NCI-H2029 treated with DMSO at 0.1 percent for 48 hours (cell line): ENCODE data around the gene STX3.
A peak's percentile ranks its signal among the peaks of the same experiment; 100 is the strongest.

ENCODE experiments used
- DNase-seq: peaks from one replicate; lab custom pipeline; 2025; lab: John Stamatoyannopoulos, UW

STX3 gene

GRCh38 chr11:59754859-59755700 lies at the start of gene STX3:
TSS of gene STX3 (plus strand) at chr11:59755376. CDS start at chr11:59755606, 230 bp downstream.
- DNase-seq: peak; percentile 27

- DNase-seq: no peak
Observed at GRCh38 chr11:59706518-59707285, 48.5 kb upstream of the STX3 start.

GRCh38 chr11:59707371-59707770 lies 47.8 kb upstream of the STX3 start:
- DNase-seq: no peak

GRCh38 chr11:59708537-59708936 lies 46.6 kb upstream of the STX3 start:
- DNase-seq: no peak

GRCh38 chr11:59710136-59710847 lies 44.9 kb upstream of the STX3 start:
- no peak for DNase-seq

- no peak for DNase-seq
Observed at GRCh38 chr11:59713745-59714144, 41.4 kb upstream of the STX3 start, which contains the start of gene OR10V1. TSS of gene OR10V1 (minus strand) at chr11:59713845. CDS start at chr11:59713845, 0 bp downstream.

- no peak for DNase-seq
Observed at GRCh38 chr11:59716051-59716450, 39.1 kb upstream of the STX3 start.

- no peak for DNase-seq
Observed at GRCh38 chr11:59719556-59719955, 35.6 kb upstream of the STX3 start.

GRCh38 chr11:59724066-59724465 lies 31.1 kb upstream of the STX3 start:
- DNase-seq: no peak

GRCh38 chr11:59727426-59727825 lies 27.8 kb upstream of the STX3 start:
- DNase-seq: no peak

- DNase-seq: no peak
Observed at GRCh38 chr11:59728154-59728553, 27.0 kb upstream of the STX3 start.

GRCh38 chr11:59728913-59729312 lies 26.3 kb upstream of the STX3 start:
- DNase-seq: no peak

GRCh38 chr11:59729834-59730233 lies 25.3 kb upstream of the STX3 start:
- no peak for DNase-seq

- no peak for DNase-seq
Observed at GRCh38 chr11:59730896-59731565, 24.1 kb upstream of the STX3 start.

- DNase-seq: no peak
Observed at GRCh38 chr11:59746111-59746510, 9.1 kb upstream of the STX3 start.

GRCh38 chr11:59753650-59754493 lies 1.3 kb upstream of the STX3 start:
- DNase-seq: peak; percentile 59

GRCh38 chr11:59754494-59754858 lies 700 bp upstream of the STX3 start:
- DNase-seq: no peak

GRCh38 chr11:59755701-59756557 lies 753 bp downstream of the STX3 start:
- no peak for DNase-seq

GRCh38 chr11:59756558-59756840 lies 1.3 kb downstream of the STX3 start:
- DNase-seq: no peak

GRCh38 chr11:59756845-59757244 lies 1.7 kb downstream of the STX3 start:
- no peak for DNase-seq
